ENCODE results near the gene PKNOX2.

DNA sequence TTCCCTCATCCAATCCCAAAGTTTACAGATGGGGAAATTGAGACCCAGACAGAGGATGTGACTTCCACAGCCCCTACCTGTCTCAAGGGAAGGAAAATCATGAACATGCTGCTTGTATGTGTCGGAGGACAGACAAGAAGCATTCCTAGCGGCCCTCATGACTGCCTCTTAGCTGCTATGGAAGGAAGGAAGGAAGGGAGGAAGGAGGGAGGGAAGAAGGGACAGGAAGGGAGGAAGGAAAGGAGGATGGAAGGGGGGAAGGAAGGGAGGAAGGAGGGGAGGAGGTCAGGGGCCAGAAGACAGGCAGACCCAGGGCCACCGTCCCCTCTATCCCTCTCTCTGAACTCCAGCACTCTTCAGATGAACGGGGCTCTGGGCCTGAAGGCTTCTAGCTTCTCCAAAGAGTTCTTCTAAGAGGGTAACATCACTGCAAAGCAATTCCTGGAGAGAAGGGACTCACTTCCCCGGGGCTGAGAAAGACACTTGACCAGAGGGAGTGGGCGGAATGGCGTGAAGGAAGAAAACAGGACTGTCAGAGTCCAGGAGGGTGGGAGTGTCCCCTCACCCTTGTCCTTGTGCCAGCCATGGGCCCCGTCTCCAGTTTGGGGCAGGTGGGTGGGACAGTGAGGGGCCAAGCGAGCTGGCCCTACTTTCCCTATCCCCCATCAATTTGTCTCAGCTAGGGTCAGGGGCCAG is 182.2 kb downstream of the PKNOX2 start:
- TF ChIP-seq, protein P1, sequence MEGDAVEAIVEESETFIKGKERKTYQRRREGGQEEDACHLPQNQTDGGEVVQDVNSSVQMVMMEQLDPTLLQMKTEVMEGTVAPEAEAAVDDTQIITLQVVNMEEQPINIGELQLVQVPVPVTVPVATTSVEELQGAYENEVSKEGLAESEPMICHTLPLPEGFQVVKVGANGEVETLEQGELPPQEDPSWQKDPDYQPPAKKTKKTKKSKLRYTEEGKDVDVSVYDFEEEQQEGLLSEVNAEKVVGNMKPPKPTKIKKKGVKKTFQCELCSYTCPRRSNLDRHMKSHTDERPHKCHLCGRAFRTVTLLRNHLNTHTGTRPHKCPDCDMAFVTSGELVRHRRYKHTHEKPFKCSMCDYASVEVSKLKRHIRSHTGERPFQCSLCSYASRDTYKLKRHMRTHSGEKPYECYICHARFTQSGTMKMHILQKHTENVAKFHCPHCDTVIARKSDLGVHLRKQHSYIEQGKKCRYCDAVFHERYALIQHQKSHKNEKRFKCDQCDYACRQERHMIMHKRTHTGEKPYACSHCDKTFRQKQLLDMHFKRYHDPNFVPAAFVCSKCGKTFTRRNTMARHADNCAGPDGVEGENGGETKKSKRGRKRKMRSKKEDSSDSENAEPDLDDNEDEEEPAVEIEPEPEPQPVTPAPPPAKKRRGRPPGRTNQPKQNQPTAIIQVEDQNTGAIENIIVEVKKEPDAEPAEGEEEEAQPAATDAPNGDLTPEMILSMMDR (IDR thresholded peaks at IDR 0.05), result no peak
- no peak for TF ChIP-seq POLR2A (IDR thresholded peaks at IDR 0.05)

Data from esophagus squamous epithelium (tissue), 4 donors.